BJ (cell line): Measurements from ENCODE around the gene ITPR3. TPM values are rescaled to one million over a fixed set of nuclear protein-coding genes. Genes with fewer than 3 reads are reported as not detected.
A peak's percentile ranks its signal among the peaks of the same experiment; 100 is the strongest.

Experiments
- CTCF ChIA-PET: fragments of 350-600 bp; formaldehyde crosslinking; extraction: SDS; loops from one replicate; lab custom pipeline; 2021; ENCODE audit warnings: antibody characterized with exemption, inconsistent platforms; lab: Yijun Ruan, JAX
- POLR2A ChIA-PET: fragments of 300-600 bp; sonication (Branson Sonifier 250); formaldehyde crosslinking; extraction: SDS; loops from one replicate; lab custom pipeline; 2021; ENCODE audit warnings: antibody characterized with exemption; lab: Charles Lee
- DNase-seq: peaks from one replicate; pipeline ENCODE4 v3.0.0-alpha.2; 2011; ENCODE audit warnings: low read depth
- H3K27me3 ChIP-seq: 2 replicates; pipeline ENCODE4 v1.6.0; 2011; ENCODE audit warnings: low read length; ENCODE audit not compliant: control insufficient read depth, insufficient read depth
- H3K36me3 ChIP-seq: 2 replicates; pipeline ENCODE4 v1.5.1; 2011; ENCODE audit warnings: low read length; ENCODE audit not compliant: control insufficient read depth, insufficient read depth
- H3K4me3 ChIP-seq: 2 replicates; pipeline ENCODE4 v1.5.1; 2011; ENCODE audit warnings: low read depth, mild to moderate bottlenecking, control low read depth, low read length
- polyA plus RNA-seq: library from polyadenylated mRNA; depleted of rRNA; stranded (reverse); fragments of >200 nt; gene quantifications from 2 replicates; pipeline ENCODE4 v1.2.3, GENCODE V29; 2011
- TF ChIP-seq, protein P1 (sequence below): IDR thresholded peaks from 2 replicates; pipeline ENCODE4 v1.5.1; 2011; ENCODE audit warnings: low read depth, mild to moderate bottlenecking, control low read depth, inconsistent platforms, low read length, moderate library complexity; ENCODE audit not compliant: insufficient read depth

The ITPR3 gene
- polyA plus RNA-seq, 1 experiment = 16.6 TPM

- peaks cover 22% of the 10 kb centered on the region for H3K36me3 ChIP-seq
- no peak for DNase-seq
- TF ChIP-seq, protein P1, sequence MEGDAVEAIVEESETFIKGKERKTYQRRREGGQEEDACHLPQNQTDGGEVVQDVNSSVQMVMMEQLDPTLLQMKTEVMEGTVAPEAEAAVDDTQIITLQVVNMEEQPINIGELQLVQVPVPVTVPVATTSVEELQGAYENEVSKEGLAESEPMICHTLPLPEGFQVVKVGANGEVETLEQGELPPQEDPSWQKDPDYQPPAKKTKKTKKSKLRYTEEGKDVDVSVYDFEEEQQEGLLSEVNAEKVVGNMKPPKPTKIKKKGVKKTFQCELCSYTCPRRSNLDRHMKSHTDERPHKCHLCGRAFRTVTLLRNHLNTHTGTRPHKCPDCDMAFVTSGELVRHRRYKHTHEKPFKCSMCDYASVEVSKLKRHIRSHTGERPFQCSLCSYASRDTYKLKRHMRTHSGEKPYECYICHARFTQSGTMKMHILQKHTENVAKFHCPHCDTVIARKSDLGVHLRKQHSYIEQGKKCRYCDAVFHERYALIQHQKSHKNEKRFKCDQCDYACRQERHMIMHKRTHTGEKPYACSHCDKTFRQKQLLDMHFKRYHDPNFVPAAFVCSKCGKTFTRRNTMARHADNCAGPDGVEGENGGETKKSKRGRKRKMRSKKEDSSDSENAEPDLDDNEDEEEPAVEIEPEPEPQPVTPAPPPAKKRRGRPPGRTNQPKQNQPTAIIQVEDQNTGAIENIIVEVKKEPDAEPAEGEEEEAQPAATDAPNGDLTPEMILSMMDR = no peak
- ChIA-PET CTCF (interaction anchor here (1.3 to 1.6 kb wide), 2 partner anchors 27 to 33 kb away, joined by 4 read pairs; no protein-coding TSS in a partner anchor), POLR2A (no interaction called here)
- H3K27me3 ChIP-seq = no peaks in the 10 kb centered on the region
- H3K4me3 ChIP-seq = no peak overlapping the region
Observed at GRCh38 chr6:33670086-33670660, 49.1 kb downstream of the ITPR3 start.

DNA sequence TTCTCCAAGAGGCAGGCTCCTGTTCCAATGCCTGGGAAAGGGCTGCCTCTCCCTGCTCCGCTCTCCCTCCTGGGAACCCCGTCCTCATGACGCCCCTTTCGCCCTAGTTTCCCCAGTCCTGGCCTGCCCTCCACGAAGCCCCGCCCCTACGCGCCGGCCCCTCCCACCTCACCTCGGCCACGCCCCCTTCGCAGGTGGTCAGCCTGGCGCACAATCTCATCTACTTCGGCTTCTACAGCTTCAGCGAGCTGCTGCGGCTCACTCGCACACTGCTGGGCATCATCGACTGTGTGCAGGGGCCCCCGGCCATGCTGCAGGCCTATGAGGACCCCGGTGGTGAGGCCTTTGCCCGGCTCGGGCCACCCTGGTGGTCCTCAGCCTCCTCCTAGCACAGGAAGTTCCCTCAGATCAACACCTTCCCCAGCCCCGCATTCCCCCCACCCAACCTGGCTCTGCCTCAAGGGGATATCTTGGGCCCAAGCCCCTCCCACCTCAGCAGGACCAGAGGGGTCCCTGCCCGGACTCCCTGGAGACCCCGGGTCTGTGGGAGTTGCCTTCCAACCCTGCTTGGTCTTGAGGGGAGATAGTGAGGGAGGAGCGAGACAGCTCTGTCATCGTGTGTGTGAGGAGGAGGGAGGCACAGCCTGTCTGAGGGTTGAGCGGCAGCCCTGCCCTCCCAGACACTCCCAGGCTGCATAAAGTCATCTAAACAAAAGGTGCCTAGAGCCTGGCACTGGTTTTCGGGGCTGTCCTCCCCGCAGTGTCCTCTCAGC is 50.0 kb downstream of the ITPR3 start:
- ChIA-PET POLR2A (no interaction called here), CTCF (interaction anchor here (0.7 to 3.4 kb wide), 5 partner anchors 20 to 81 kb away, joined by 3 to 20 read pairs (median 4); no protein-coding TSS in a partner anchor)
- TF ChIP-seq, protein P1 = no peak
- H3K27me3 ChIP-seq = no peaks in the 10 kb centered on the region
- H3K36me3 ChIP-seq = peaks cover 23% of the 10 kb centered on the region
- H3K4me3 ChIP-seq = no peak overlapping the region
- no peak for DNase-seq

DNA sequence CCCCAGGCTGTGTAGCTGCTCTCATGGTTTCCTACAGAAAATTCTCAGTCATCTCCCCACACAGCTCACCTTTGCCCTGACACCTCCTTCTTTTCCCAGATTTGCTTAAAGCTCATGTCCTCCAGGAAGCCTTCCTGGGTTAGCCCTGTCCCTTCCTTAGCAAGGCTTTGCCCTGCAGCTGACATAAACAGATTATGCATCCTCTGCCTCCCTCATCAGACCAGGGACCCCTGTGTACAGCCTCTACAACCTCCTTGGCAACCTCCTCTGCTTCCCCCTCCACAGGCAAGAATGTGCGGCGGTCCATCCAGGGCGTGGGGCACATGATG is 50.6 kb downstream of the ITPR3 start:
- Histone ChIP-seq H3K4me3 (no peak overlapping the region), H3K27me3 (no peaks in the 10 kb centered on the region), H3K36me3 (peaks cover 23% of the 10 kb centered on the region)
- CTCF ChIA-PET = interaction anchor here (0.7 to 3.4 kb wide), 8 partner anchors 13 to 87 kb away, joined by 3 to 20 read pairs (median 6); no protein-coding TSS in a partner anchor
- POLR2A ChIA-PET = no interaction called here
- TF ChIP-seq, protein P1 = no peak
- no peak for DNase-seq

DNA sequence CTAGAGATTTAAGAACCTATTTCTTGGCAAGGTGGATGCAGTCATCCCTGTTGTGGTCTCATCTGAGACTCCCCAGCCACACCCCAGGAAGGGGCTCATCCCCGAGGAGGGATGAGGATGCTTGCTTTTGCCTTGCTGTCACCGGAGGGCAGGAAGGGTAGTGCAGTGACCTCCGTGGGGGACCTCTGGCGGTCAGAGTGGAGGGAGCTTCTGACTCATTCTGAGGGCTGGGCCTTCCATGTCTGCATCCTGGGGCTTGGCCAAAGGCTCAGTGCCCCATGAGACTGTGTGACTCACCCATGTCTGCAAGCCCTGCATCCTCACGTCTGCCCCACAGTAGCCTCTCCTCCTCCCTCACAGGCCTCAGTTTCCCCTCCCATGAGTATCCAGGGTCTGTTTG is 51.7 kb downstream of the ITPR3 start:
- peak; percentile 84 for DNase-seq
- ChIA-PET CTCF (interaction anchor here (0.7 to 3.4 kb wide), 15 partner anchors 8 to 92 kb away, joined by 3 to 20 read pairs (median 4); partner anchors contain the start of genes BAK1 and UQCC2), POLR2A (no interaction called here)
- Histone ChIP-seq H3K36me3 (peaks cover 21% of the 10 kb centered on the region), H3K4me3 (no peak overlapping the region), H3K27me3 (no peaks in the 10 kb centered on the region)
- TF ChIP-seq, protein P1 = peak; percentile 76

DNA sequence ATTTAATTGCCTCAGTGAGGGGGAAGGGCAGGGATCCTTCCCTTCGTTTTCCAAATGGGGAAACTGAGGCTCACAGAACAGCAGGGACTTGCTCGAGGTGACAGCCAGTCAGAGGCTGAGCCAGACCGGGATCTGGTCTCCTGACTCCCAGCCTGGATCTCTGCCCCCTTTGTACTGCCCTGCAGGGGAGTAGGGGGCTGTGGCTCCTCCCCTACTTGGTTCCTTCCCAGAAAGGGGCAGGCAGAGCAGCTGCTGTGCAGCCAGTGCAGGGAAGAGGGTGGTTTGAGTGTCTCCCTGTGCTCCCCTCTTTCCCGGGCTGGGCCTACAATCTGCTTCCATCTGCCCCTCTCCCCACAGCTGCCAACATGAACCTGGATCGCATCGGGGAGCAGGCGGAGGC is 52.7 kb downstream of the ITPR3 start:
- ChIA-PET CTCF (interaction anchor here (0.9 to 3.4 kb wide), 7 partner anchors 12 to 93 kb away, joined by 3 to 20 read pairs (median 6); partner anchors contain the start of genes BAK1 and UQCC2), POLR2A (no interaction called here)
- TF ChIP-seq, protein P1 = no peak
- no peak for DNase-seq
- H3K27me3 ChIP-seq = no peaks in the 10 kb centered on the region
- H3K4me3 ChIP-seq = no peak overlapping the region
- H3K36me3 ChIP-seq = peaks cover 20% of the 10 kb centered on the region
